ENCODE measurements around the gene ESR1. TPM values are rescaled to one million over a fixed set of nuclear protein-coding genes. Genes with fewer than 3 reads are reported as not detected.

The ESR1 gene
- polyA plus RNA-seq, 1 donor: 0.63 TPM

- H3K27ac ChIP-seq (ENCODE audit: low read length): no peak overlapping the region
- no CpG with 5 or more reads among the region's 4 CpGs for WGBS (ENCODE audit: insufficient coverage, low lambda C conversion rate)
- no peak for DNase-seq
- no peaks in the 10 kb centered on the region for H3K27me3 ChIP-seq (ENCODE audit: control insufficient read depth, insufficient read depth, low read length)
- H3K4me1 ChIP-seq (ENCODE audit: control insufficient read depth, insufficient read depth, low read length): no peaks in the 10 kb centered on the region
- no peaks in the 10 kb centered on the region for H3K9me3 ChIP-seq (ENCODE audit: control insufficient read depth, low read depth, low read length)
- H3K36me3 ChIP-seq (ENCODE audit: control insufficient read depth, insufficient read depth, low read length): no peaks in the 10 kb centered on the region
- H3K4me3 ChIP-seq (ENCODE audit: low read length): no peak overlapping the region
Measured at GRCh38 chr6:152099446-152100182, 292.1 kb downstream of the ESR1 start.

GRCh38 chr6:152100183-152100618 is 292.7 kb downstream of the ESR1 start:
- H3K27me3 ChIP-seq (ENCODE audit: control insufficient read depth, insufficient read depth, low read length): no peaks in the 10 kb centered on the region
- H3K4me1 ChIP-seq (ENCODE audit: control insufficient read depth, insufficient read depth, low read length): no peaks in the 10 kb centered on the region
- DNase-seq: no peak
- no peaks in the 10 kb centered on the region for H3K9me3 ChIP-seq (ENCODE audit: control insufficient read depth, low read depth, low read length)
- no peaks in the 10 kb centered on the region for H3K36me3 ChIP-seq (ENCODE audit: control insufficient read depth, insufficient read depth, low read length)
- H3K27ac ChIP-seq (ENCODE audit: low read length): no peak overlapping the region
- no CpG with 5 or more reads among the region's 7 CpGs for WGBS (ENCODE audit: insufficient coverage, low lambda C conversion rate)
- no peak overlapping the region for H3K4me3 ChIP-seq (ENCODE audit: low read length)

DNA sequence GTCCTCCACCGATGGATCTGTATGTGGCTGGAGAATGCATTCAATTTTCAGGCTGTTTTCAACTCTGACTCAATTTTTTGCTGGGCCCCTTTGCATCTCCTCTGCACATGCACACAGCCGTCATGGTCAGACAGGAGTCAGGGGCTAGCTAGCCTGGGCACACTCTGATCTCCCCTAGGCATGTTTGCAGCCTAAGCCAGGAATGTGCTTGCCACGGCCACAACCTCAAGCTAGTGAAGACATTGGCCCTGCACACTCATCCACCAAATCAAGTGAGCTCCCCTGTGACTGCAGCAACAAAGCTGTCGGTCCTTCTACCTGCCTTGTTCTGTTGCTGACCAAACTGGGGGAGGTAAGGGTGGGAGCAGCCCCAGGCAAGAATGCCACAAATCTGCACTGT is 300.5 kb downstream of the ESR1 start:
- no peaks in the 10 kb centered on the region for H3K36me3 ChIP-seq (ENCODE audit: control insufficient read depth, insufficient read depth, low read length)
- H3K9me3 ChIP-seq (ENCODE audit: control insufficient read depth, low read depth, low read length): no peaks in the 10 kb centered on the region
- H3K4me3 ChIP-seq (ENCODE audit: low read length): no peak overlapping the region
- WGBS (ENCODE audit: insufficient coverage, low lambda C conversion rate): no CpG with 5 or more reads among the region's 4 CpGs
- H3K27ac ChIP-seq (ENCODE audit: low read length): no peak overlapping the region
- DNase-seq: no peak
- H3K4me1 ChIP-seq (ENCODE audit: control insufficient read depth, insufficient read depth, low read length): no peaks in the 10 kb centered on the region
- H3K27me3 ChIP-seq (ENCODE audit: control insufficient read depth, insufficient read depth, low read length): no peaks in the 10 kb centered on the region

DNA sequence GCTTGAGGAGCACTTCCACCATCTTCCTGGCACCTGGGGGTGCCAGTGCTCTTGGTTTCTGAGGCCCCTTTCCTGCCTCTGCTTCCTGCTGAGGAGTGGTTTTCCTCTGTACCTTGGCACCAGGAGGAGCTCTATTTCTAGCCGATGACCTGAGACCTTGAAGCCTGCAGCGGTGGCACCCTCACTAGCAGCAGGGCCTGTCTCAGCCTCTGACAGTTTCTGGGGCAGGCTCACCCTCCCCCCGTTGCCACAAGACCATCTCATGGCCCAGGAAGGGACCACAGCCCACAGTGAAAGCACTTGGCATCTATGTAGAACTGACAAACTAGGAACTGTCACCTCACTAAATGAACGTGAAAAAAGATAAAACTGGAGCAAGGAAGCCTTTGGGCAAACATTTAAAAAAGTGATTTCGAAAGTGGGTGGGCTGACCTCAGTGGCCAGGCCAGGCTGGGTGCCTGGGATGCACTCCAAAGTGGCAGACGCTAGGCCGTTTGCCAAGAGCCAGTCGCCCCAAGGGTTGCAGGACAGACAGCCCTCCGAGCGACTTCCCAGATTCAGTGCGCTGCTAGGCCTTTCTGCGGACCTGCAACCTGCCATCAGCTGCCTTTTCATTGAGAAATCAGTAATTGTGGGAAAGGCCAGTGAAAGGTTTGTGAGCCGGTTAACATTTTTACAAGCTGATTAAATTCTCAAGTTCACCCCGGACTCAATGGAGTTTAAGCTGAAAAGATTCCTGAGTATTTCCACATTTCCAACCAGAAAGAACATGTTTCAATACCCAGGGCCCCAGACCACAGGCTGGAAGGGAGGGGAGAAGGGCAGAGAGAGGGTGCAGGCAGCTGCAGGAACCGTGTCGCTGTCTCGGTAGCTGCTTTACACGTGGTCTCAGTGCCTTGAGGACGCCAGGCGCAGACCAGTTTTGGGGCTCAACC is 303.7 kb downstream of the ESR1 start:
- Histone ChIP-seq H3K36me3 (ENCODE audit: control insufficient read depth, insufficient read depth, low read length) (no peaks in the 10 kb centered on the region), H3K27ac (ENCODE audit: low read length) (no peak overlapping the region), H3K4me3 (ENCODE audit: low read length) (no peak overlapping the region), H3K27me3 (ENCODE audit: control insufficient read depth, insufficient read depth, low read length) (no peaks in the 10 kb centered on the region), H3K4me1 (ENCODE audit: control insufficient read depth, insufficient read depth, low read length) (no peaks in the 10 kb centered on the region), H3K9me3 (ENCODE audit: control insufficient read depth, low read depth, low read length) (no peaks in the 10 kb centered on the region)
- WGBS (ENCODE audit: insufficient coverage, low lambda C conversion rate): 72% methylated on average over 4 of the region's 20 CpGs
- no peak for DNase-seq

- no peaks in the 10 kb centered on the region for H3K36me3 ChIP-seq (ENCODE audit: control insufficient read depth, insufficient read depth, low read length)
- 94% methylated on average over 5 of the region's 15 CpGs for WGBS (ENCODE audit: insufficient coverage, low lambda C conversion rate)
- no peaks in the 10 kb centered on the region for H3K9me3 ChIP-seq (ENCODE audit: control insufficient read depth, low read depth, low read length)
- H3K27ac ChIP-seq (ENCODE audit: low read length): no peak overlapping the region
- no peak overlapping the region for H3K4me3 ChIP-seq (ENCODE audit: low read length)
- H3K4me1 ChIP-seq (ENCODE audit: control insufficient read depth, insufficient read depth, low read length): no peaks in the 10 kb centered on the region
- DNase-seq: no peak
- no peaks in the 10 kb centered on the region for H3K27me3 ChIP-seq (ENCODE audit: control insufficient read depth, insufficient read depth, low read length)
Measured at GRCh38 chr6:152112491-152113261, 305.2 kb downstream of the ESR1 start.

GRCh38 chr6:152117156-152118133 is 310.0 kb downstream of the ESR1 start:
- peaks cover 22% of the 10 kb centered on the region for H3K36me3 ChIP-seq (ENCODE audit: control insufficient read depth, insufficient read depth, low read length)
- 83% methylated on average over 4 of the region's 9 CpGs for WGBS (ENCODE audit: insufficient coverage, low lambda C conversion rate)

GRCh38 chr6:152118224-152118623 is 310.7 kb downstream of the ESR1 start:
- Histone ChIP-seq H3K27me3 (ENCODE audit: control insufficient read depth, insufficient read depth, low read length) (no peaks in the 10 kb centered on the region), H3K4me1 (ENCODE audit: control insufficient read depth, insufficient read depth, low read length) (no peaks in the 10 kb centered on the region), H3K27ac (ENCODE audit: low read length) (no peak overlapping the region), H3K36me3 (ENCODE audit: control insufficient read depth, insufficient read depth, low read length) (peaks cover 23% of the 10 kb centered on the region), H3K4me3 (ENCODE audit: low read length) (no peak overlapping the region), H3K9me3 (ENCODE audit: control insufficient read depth, low read depth, low read length) (no peaks in the 10 kb centered on the region)
- DNase-seq: no peak
- WGBS (ENCODE audit: insufficient coverage, low lambda C conversion rate): no CpG with 5 or more reads among the region's 3 CpGs

More at GRCh38 chr6:152117156-152118133, 310.0 kb downstream of the ESR1 start:
- H3K9me3 ChIP-seq (ENCODE audit: control insufficient read depth, low read depth, low read length): no peaks in the 10 kb centered on the region
- no peak for DNase-seq
- no peak overlapping the region for H3K4me3 ChIP-seq (ENCODE audit: low read length)
- H3K27me3 ChIP-seq (ENCODE audit: control insufficient read depth, insufficient read depth, low read length): no peaks in the 10 kb centered on the region
- no peak overlapping the region for H3K27ac ChIP-seq (ENCODE audit: low read length)
- H3K4me1 ChIP-seq (ENCODE audit: control insufficient read depth, insufficient read depth, low read length): no peaks in the 10 kb centered on the region

- no CpG with 5 or more reads among the region's 5 CpGs for WGBS (ENCODE audit: insufficient coverage, low lambda C conversion rate)
- no peaks in the 10 kb centered on the region for H3K27me3 ChIP-seq (ENCODE audit: control insufficient read depth, insufficient read depth, low read length)
- no peak for DNase-seq
- H3K4me3 ChIP-seq (ENCODE audit: low read length): no peak overlapping the region
- no peaks in the 10 kb centered on the region for H3K9me3 ChIP-seq (ENCODE audit: control insufficient read depth, low read depth, low read length)
- no peak overlapping the region for H3K27ac ChIP-seq (ENCODE audit: low read length)
- H3K36me3 ChIP-seq (ENCODE audit: control insufficient read depth, insufficient read depth, low read length): peaks cover 23% of the 10 kb centered on the region
- H3K4me1 ChIP-seq (ENCODE audit: control insufficient read depth, insufficient read depth, low read length): no peaks in the 10 kb centered on the region
Measured at GRCh38 chr6:152118678-152119077, 311.2 kb downstream of the ESR1 start.

DNA sequence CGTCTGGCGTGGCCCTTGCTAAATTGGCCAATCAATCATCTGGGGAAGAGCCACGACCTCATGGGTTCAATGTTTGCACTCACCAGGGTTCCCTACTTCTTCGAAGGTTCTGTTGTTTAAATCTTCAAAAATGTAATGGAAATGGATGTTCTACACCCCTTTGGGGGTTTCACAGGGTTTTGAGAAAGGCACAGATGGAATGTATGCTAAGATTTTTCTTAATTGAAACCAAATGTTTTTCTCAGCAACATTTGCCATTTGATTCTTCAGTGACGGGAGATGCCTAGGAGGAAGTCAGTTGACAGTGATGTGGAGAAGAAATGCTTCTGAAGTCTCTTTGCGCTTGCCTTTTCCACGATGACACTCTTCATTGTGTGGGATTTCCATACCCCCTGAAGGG is 312.3 kb downstream of the ESR1 start:
- no peaks in the 10 kb centered on the region for H3K27me3 ChIP-seq (ENCODE audit: control insufficient read depth, insufficient read depth, low read length)
- H3K36me3 ChIP-seq (ENCODE audit: control insufficient read depth, insufficient read depth, low read length): peaks cover 23% of the 10 kb centered on the region
- H3K27ac ChIP-seq (ENCODE audit: low read length): no peak overlapping the region
- no CpG with 5 or more reads among the region's 7 CpGs for WGBS (ENCODE audit: insufficient coverage, low lambda C conversion rate)
- no peak overlapping the region for H3K4me3 ChIP-seq (ENCODE audit: low read length)
- no peaks in the 10 kb centered on the region for H3K9me3 ChIP-seq (ENCODE audit: control insufficient read depth, low read depth, low read length)
- H3K4me1 ChIP-seq (ENCODE audit: control insufficient read depth, insufficient read depth, low read length): no peaks in the 10 kb centered on the region
- DNase-seq: no peak
